Chondrocyte (in vitro differentiated cells): ENCODE results near the gene GRIK1. TPM values are rescaled to one million over a fixed set of nuclear protein-coding genes. Genes with fewer than 3 reads are reported as not detected.

ENCODE experiments used
- DNase-seq: peaks from one replicate; pipeline ENCODE4 v3.0.0; 2021; ENCODE audit warnings: mixed read lengths, low spot score
- H3K27ac Mint-ChIP-seq: one replicate; pipeline ENCODE4 v1.8.0; 2021; ENCODE audit warnings: mild to moderate bottlenecking, moderate library complexity, mixed read lengths; ENCODE audit not compliant: unreplicated experiment
- H3K27me3 Mint-ChIP-seq: 2 replicates; pipeline ENCODE4 v1.8.0; 2021; ENCODE audit warnings: low read depth, mixed read lengths
- H3K36me3 Mint-ChIP-seq: 2 replicates; pipeline ENCODE4 v1.8.0; 2021; ENCODE audit warnings: low read depth, mixed read lengths
- H3K4me1 Mint-ChIP-seq: 2 replicates; pipeline ENCODE4 v1.8.0; 2021; ENCODE audit warnings: low read depth, mild to moderate bottlenecking, mixed read lengths
- H3K4me3 Mint-ChIP-seq: one replicate; pipeline ENCODE4 v1.8.0; 2021; ENCODE audit warnings: mild to moderate bottlenecking, moderate library complexity, mixed read lengths; ENCODE audit not compliant: unreplicated experiment
- H3K9me3 Mint-ChIP-seq: 2 replicates; pipeline ENCODE4 v1.8.0; 2021; ENCODE audit warnings: low read depth, mixed read lengths
- CTCF ChIP-seq: fragments of 200-600 bp; sonication (generic); IDR thresholded peaks from 2 replicates; pipeline ENCODE4 v1.5.0; 2021; ENCODE audit warnings: antibody characterized with exemption, mild to moderate bottlenecking, moderate library complexity
- total RNA-seq: library from RNA; stranded (reverse); gene quantifications from 3 replicates; pipeline ENCODE4 v1.2.1, GENCODE V29; 2021

GRIK1 gene
- total RNA-seq, 1 donor from 2014 or later = 1.2 TPM

- H3K4me1 Mint-ChIP-seq = peaks cover 10% of the 10 kb centered on the region
- peaks cover 8% of the 10 kb centered on the region for H3K27me3 Mint-ChIP-seq
- TF ChIP-seq CTCF = no peak
- DNase-seq = no peak
- no peaks in the 10 kb centered on the region for H3K9me3 Mint-ChIP-seq
- H3K36me3 Mint-ChIP-seq = no peaks in the 10 kb centered on the region
- H3K27ac Mint-ChIP-seq = no peak overlapping the region
- no peak overlapping the region for H3K4me3 Mint-ChIP-seq
These were observed 188.2 kb downstream of the GRIK1 start for GRCh38 chr21:29751473-29752185.

GRCh38 chr21:29749957-29750356 is 189.8 kb downstream of the GRIK1 start:
- Mint-ChIP-seq H3K27me3 (peaks cover 8% of the 10 kb centered on the region), H3K9me3 (no peaks in the 10 kb centered on the region), H3K27ac (no peak overlapping the region), H3K36me3 (no peaks in the 10 kb centered on the region), H3K4me3 (no peak overlapping the region), H3K4me1 (peaks cover 10% of the 10 kb centered on the region)
- no peak for TF ChIP-seq CTCF
- no peak for DNase-seq

GRCh38 chr21:29749223-29749622 is 190.6 kb downstream of the GRIK1 start:
- H3K36me3 Mint-ChIP-seq = no peaks in the 10 kb centered on the region
- no peak overlapping the region for H3K4me3 Mint-ChIP-seq
- no peak for TF ChIP-seq CTCF
- no peak overlapping the region for H3K27ac Mint-ChIP-seq
- H3K27me3 Mint-ChIP-seq = peaks cover 8% of the 10 kb centered on the region
- no peaks in the 10 kb centered on the region for H3K9me3 Mint-ChIP-seq
- peaks cover 10% of the 10 kb centered on the region for H3K4me1 Mint-ChIP-seq
- no peak for DNase-seq

GRCh38 chr21:29748391-29749167 is 191.2 kb downstream of the GRIK1 start:
- Mint-ChIP-seq H3K4me1 (peaks cover 9% of the 10 kb centered on the region), H3K36me3 (no peaks in the 10 kb centered on the region), H3K4me3 (no peak overlapping the region), H3K9me3 (no peaks in the 10 kb centered on the region), H3K27me3 (peaks cover 8% of the 10 kb centered on the region), H3K27ac (no peak overlapping the region)
- no peak for TF ChIP-seq CTCF
- no peak for DNase-seq

GRCh38 chr21:29741761-29742160 is 198.0 kb downstream of the GRIK1 start:
- Mint-ChIP-seq H3K4me3 (no peak overlapping the region), H3K4me1 (peaks cover 12% of the 10 kb centered on the region), H3K27me3 (no peaks in the 10 kb centered on the region), H3K36me3 (no peaks in the 10 kb centered on the region), H3K27ac (no peak overlapping the region), H3K9me3 (peaks cover 6% of the 10 kb centered on the region)
- TF ChIP-seq CTCF = no peak
- DNase-seq = no peak
